Loucy (cell line): ENCODE measurements around the gene MUC5B.
"Not testable (repeated sequence)": the region's sequence is repeated elsewhere in the genome, so short reads cannot be mapped to it uniquely, and the experiment has no call there.

ENCODE experiments used
- H2AFZ ChIP-seq: fragments of 200-600 bp; sonication (generic); 2 replicates; pipeline ENCODE4 v1.6.0; 2016; ENCODE audit warnings: antibody characterized with exemption, mild to moderate bottlenecking, low read length, moderate library complexity
- H3F3A ChIP-seq: fragments of 200-600 bp; 2 replicates; pipeline ENCODE4 v1.6.0; 2016; ENCODE audit warnings: antibody characterized with exemption, low read depth, mild to moderate bottlenecking
- H3K27me3 ChIP-seq: fragments of 200-600 bp; sonication (generic); 2 replicates; pipeline ENCODE4 v1.6.1; 2014; ENCODE audit warnings: low read length, mild to moderate bottlenecking; ENCODE audit not compliant: insufficient read depth, poor library complexity, severe bottlenecking
- H3K36me3 ChIP-seq: fragments of 200-600 bp; sonication (generic); 2 replicates; pipeline ENCODE4 v1.6.1; 2016; ENCODE audit warnings: low read length; ENCODE audit not compliant: insufficient read depth
- H3K4me1 ChIP-seq: fragments of 200-600 bp; sonication (generic); 2 replicates; pipeline ENCODE4 v1.5.1; 2014; ENCODE audit warnings: low read length, mild to moderate bottlenecking; ENCODE audit not compliant: insufficient read depth, poor library complexity, severe bottlenecking
- H3K4me2 ChIP-seq: fragments of 200-600 bp; sonication (generic); 2 replicates; pipeline ENCODE4 v1.6.0; 2014; ENCODE audit warnings: antibody characterized with exemption, low read length, low read depth, mild to moderate bottlenecking; ENCODE audit not compliant: poor library complexity, severe bottlenecking
- H3K4me3 ChIP-seq: fragments of 200-600 bp; sonication (generic); 2 replicates; pipeline ENCODE4 v1.5.1; 2014; ENCODE audit warnings: low read length, mild to moderate bottlenecking, mixed read lengths; ENCODE audit not compliant: poor library complexity, severe bottlenecking
- H3K79me2 ChIP-seq: fragments of 200-600 bp; sonication (generic); 2 replicates; pipeline ENCODE4 v1.6.1; 2014; ENCODE audit warnings: low read length; ENCODE audit not compliant: insufficient read depth
- H3K9ac ChIP-seq: fragments of 200-600 bp; sonication (generic); 2 replicates; pipeline ENCODE4 v1.6.0; 2014; ENCODE audit warnings: mild to moderate bottlenecking, low read depth, low read length, moderate library complexity; ENCODE audit not compliant: poor library complexity, severe bottlenecking
- H3K9me2 ChIP-seq: fragments of 200-600 bp; sonication (generic); replicated peaks from 2 replicates; pipeline ENCODE4 v1.6.1; 2016; ENCODE audit warnings: low read depth, low read length, mixed read lengths
- H3K9me3 ChIP-seq: fragments of 200-600 bp; sonication (generic); 2 replicates; pipeline ENCODE4 v1.6.1; 2014; ENCODE audit warnings: mild to moderate bottlenecking, antibody characterized with exemption, low read length, low read depth; ENCODE audit not compliant: insufficient read depth
- H4K20me1 ChIP-seq: fragments of 200-600 bp; sonication (generic); 2 replicates; pipeline ENCODE4 v1.6.0; 2014; ENCODE audit warnings: antibody characterized with exemption, low read length, mild to moderate bottlenecking; ENCODE audit not compliant: insufficient read depth, poor library complexity, severe bottlenecking
- CTCF ChIP-seq: fragments of 200-600 bp; sonication (generic); conservative IDR thresholded peaks from 2 replicates; pipeline ENCODE4 v1.5.1; 2014; ENCODE audit warnings: mild to moderate bottlenecking, antibody characterized with exemption, low read length
- EZH2phosphoT487 ChIP-seq: fragments of 200-600 bp; IDR thresholded peaks from 2 replicates; pipeline ENCODE4 v1.6.1; 2018; ENCODE audit warnings: antibody characterized with exemption, mild to moderate bottlenecking, moderate library complexity, borderline replicate concordance

Gene MUC5B

GRCh38 chr11:1181853-1182535, 40.9 kb upstream of the MUC5B start:
- H3K36me3 ChIP-seq, result no peaks in the 10 kb centered on the region
- H4K20me1 ChIP-seq, result no peaks in the 10 kb centered on the region
- H2AFZ ChIP-seq, result no peak overlapping the region
- no peaks in the 10 kb centered on the region for H3K79me2 ChIP-seq
- no peaks in the 10 kb centered on the region for H3K27me3 ChIP-seq
- H3K4me3 ChIP-seq, result no peak overlapping the region
- no peaks in the 10 kb centered on the region; the same call in 1 of the 2 replicates for H3K9me3 ChIP-seq
- TF ChIP-seq EZH2phosphoT487 (no peak), CTCF (no peak)
- H3F3A ChIP-seq, result no peaks in the 10 kb centered on the region
- no peak overlapping the region for H3K9ac ChIP-seq
- no peaks in the 10 kb centered on the region for H3K9me2 ChIP-seq
- no peaks in the 10 kb centered on the region for H3K4me1 ChIP-seq
- H3K4me2 ChIP-seq, result no peak overlapping the region

DNA sequence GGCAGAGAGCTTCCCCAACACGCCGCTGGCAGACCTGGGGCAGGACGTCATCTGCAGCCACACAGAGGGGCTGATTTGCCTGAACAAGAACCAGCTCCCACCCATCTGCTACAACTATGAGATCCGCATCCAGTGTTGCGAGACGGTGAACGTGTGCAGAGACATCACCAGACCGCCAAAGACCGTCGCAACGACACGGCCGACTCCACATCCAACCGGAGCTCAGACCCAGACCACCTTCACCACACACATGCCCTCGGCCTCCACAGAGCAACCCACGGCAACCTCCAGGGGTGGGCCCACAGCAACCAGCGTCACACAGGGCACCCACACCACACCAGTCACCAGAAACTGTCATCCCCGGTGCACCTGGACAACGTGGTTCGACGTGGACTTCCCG, 38.7 kb upstream of the MUC5B start:
- H3K4me1 ChIP-seq, H4K20me1 ChIP-seq, H3F3A ChIP-seq, H3K36me3 ChIP-seq, H3K27me3 ChIP-seq, H3K79me2 ChIP-seq, H3K9me2 ChIP-seq, H2AFZ ChIP-seq, H3K9ac ChIP-seq, H3K9me3 ChIP-seq, H3K4me2 ChIP-seq, H3K4me3 ChIP-seq: not testable (repeated sequence)

DNA sequence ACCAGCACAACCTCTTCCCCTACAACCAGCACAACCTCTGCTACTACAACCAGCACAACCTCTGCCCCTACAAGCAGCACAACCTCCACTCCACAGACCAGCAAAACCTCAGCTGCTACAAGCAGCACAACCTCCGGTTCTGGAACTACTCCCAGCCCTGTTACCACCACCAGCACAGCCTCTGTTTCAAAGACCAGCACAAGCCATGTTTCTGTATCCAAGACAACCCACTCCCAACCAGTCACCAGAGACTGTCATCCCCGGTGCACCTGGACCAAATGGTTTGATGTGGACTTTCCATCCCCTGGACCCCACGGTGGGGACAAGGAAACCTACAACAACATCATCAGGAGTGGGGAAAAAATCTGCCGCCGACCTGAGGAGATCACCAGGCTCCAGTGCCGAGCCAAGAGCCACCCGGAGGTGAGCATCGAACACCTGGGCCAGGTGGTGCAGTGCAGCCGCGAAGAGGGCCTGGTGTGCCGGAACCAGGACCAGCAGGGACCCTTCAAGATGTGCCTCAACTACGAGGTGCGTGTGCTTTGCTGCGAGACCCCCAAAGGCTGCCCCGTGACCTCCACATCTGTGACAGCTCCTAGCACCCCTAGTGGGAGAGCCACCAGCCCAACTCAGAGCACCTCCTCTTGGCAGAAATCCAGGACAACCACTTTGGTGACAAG, 34.3 kb upstream of the MUC5B start:
- not testable (repeated sequence) for H2AFZ ChIP-seq, H3K9ac ChIP-seq, H3F3A ChIP-seq, H3K9me2 ChIP-seq, H3K4me1 ChIP-seq, H3K4me2 ChIP-seq, H3K79me2 ChIP-seq, H3K36me3 ChIP-seq, H3K27me3 ChIP-seq, H3K9me3 ChIP-seq, H3K4me3 ChIP-seq, H4K20me1 ChIP-seq

- H3K9me2 ChIP-seq, H3K4me2 ChIP-seq, H3K79me2 ChIP-seq, H3K27me3 ChIP-seq, H4K20me1 ChIP-seq, H3K36me3 ChIP-seq, H2AFZ ChIP-seq, H3F3A ChIP-seq, H3K4me1 ChIP-seq, H3K9me3 ChIP-seq, H3K9ac ChIP-seq, H3K4me3 ChIP-seq: not testable (repeated sequence)
Measured at GRCh38 chr11:1189816-1190215, 33.0 kb upstream of the MUC5B start.

GRCh38 chr11:1191786-1192470, 30.9 kb upstream of the MUC5B start:
- not testable (repeated sequence) for H3K4me1 ChIP-seq, H3K9me3 ChIP-seq, H2AFZ ChIP-seq, H3K27me3 ChIP-seq, H3K79me2 ChIP-seq, H3K36me3 ChIP-seq, H3K9me2 ChIP-seq, H4K20me1 ChIP-seq, H3K4me3 ChIP-seq, H3K9ac ChIP-seq, H3K4me2 ChIP-seq, H3F3A ChIP-seq
